ENCODE results near the gene NACA2.
A peak's percentile ranks its signal among the peaks of the same experiment; 100 is the strongest.
"Not testable (repeated sequence)": the region's sequence is repeated elsewhere in the genome, so short reads cannot be mapped to it uniquely, and the experiment has no call there.

The NACA2 gene

DNA sequence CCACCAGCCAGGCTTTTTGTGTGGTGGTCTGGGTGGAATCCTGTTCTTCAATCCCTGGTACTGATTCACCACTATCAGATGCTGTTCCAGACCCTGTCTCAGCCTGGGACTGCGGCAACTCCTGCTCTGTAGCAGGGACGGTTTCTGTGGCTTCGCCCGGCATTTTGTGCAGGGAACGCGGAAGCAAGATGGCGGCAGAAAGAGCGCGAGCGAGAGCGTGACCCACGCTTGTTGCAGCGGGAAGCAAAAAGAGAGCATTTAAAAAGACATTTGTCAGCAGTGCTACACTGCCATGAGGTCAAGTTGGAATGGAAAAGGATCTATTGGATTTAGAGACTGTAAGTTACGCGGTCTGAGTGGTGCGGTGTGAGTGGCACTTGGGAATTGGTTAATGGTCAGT is at the start of gene NACA2:
NACA2 (minus strand) TSS at position 202 of the 400 bp plus-strand sequence; CDS start at position 163, 39 bp downstream.
- DNase-seq = no peak

DNA sequence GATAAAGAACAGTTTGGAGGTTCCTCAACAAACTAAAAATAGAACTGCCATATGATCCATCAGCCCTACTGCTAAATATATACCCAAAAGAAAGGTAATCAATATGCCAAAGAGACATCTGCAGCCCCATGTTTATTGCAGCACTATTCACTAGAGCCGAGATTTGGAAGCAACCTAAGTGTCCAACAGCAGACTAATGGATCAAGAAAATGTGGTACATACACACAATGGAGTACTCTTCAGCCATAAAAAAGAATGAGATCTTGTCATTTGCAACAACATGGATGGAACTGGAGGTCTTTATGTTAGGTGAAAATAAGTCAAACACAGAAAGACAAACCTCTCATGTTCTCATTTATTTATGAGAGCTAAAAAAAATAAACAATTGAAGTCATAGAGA is 48.8 kb upstream of the NACA2 start:
- no peak for DNase-seq

DNA sequence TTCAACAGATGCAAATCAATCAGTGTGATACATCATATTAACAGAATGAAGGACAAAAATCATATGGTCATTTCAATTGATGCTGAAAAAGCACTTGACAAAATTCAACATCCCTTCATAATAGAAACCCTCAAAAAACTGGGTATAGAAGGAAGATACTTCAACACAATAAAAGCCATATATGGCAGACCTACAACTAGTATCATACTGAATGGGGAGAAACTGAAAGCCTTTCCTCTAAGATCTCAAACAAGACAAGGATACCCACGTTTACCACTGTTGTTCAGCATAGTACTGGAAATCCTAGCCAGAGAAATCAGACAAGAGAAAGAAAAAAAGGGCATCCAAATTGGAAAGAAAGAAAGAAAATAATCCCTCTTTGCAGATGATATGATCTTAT is 47.1 kb upstream of the NACA2 start:
- no peak for DNase-seq

DNA sequence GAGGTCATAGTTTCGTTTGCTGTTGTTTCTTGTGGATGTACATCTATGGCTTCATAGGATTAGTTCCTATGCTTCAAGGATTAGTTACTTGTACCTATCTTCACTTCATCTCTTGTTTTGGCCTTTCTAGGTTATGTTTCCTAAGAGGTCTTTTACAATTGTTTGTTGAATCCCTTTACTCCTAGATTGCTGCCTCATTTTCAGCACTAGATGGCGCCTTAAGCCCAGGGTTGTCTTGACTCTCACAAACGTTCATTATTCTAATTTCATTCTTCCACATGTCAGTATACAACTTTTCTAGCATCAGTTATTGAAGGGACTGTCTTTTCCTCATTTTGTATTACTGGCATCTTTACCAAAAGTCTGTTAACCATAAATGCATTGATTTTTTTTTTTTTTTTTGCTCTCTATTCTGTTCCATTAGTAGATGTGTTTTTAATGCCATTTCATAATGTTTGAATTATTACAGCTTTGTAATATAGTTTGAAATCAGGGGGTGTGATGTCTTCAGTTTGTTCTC is 45.0 kb upstream of the NACA2 start:
- peak; percentile 56 to 58 for DNase-seq

DNA sequence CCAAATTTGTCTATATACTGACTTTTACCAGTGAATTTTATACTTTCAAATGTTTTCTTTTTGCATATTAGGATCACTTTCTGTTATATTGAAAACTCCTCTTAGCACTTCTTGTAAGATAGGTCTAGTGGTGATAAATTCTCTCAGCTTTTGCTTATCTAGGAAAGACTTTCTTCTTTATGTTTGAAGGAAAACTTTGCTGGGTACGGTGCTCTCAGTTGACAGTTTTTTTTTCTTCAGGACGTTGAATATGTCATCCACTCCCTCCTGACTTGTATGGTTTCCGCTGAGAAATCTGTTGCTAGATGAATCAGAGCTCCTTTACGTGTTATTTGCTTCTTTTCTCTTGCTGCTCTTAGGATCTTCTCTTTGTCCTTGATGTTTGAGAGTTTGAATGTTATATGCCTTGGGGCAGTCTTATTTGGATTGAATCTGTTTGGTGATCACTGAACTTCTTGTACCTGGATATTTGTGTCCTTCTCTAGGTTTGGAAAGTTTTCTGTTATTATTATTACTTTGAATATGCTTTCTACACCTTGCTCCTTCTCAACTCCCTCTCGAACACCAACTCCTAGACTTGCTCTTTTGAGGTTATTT is 44.0 kb upstream of the NACA2 start:
- no peak for DNase-seq

DNA sequence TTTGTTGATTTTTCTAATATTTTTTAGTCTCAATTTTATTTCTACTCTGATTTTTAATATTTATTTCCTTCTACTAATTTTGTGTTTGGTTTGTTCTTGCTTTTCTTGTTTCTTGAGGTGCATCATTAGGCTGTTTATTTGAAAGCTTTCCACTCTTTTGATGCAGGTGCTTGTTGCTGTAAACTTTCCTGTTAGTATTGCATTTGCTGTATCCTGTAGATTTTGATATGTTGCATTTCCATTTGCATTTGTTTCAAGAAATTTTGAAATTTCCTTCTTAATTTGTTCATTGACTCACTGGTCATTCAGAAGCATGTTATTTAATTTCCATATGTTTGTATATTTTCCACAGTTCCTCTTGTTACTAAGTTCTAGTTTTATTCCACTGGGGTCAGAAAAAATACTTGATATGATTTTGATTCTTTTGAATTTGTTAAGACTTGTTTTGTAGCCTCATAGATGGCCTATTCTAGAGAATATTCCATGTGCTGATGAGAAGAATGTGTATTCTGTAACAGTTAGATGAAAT is 43.1 kb upstream of the NACA2 start:
- no peak for DNase-seq

DNA sequence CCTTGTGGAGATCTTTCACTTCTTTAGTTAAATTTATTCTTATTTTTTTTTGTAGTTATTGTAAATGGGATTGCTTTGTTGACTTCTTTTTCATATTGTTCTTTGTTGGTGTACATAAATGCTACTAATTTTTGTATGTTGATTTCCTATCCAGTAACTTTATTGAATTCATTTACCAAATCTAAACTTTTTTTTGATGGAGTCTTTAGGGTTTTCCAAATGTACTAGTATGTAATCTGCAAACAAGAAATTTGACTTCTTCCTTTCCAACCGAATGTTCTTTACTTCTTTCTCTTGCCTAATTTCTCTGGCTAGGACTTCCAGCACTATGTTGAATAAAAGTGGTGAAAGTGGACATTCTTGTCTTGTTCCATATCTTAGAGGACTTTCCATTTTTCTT is 41.8 kb upstream of the NACA2 start:
- no peak for DNase-seq

DNA sequence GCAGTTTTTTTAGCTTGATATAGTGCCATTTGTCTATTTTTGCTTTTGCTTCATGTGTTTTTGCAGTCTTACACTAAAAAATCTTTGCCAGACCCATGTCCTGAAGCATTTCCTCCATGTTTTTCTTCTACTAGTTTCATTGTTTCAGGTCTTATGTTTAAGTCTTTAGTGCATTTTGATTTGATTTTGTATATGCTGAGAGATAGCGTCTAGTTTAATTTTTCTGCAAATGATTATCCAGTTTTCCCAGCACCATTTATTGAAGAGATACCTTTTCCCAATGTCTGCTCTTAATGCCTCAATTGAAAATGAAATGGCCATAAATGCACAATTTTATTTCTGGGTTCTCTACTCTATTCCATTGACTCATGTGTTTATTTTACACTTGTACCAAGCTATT is 40.8 kb upstream of the NACA2 start:
- no peak for DNase-seq

DNA sequence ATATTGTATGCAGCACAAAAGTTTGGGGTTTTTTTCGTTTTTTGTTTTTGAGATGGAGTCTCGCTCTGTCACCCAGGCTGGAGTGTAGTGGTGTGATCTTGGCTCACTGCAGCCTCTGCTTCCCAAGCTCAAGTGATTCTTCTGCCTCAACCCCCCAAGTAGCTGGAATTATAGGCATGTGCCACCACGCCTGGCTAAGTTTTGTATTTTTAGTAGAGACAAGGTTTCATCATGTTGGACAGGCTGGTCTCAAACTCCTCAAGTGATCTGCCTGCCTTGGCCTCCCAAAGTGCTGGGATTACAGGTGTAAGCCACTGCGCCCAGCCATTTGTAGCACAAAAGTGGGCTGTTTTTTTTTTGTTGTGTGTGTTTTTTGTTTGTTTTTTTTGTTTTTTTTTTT is 37.1 kb upstream of the NACA2 start:
- DNase-seq = not testable (repeated sequence)

DNA sequence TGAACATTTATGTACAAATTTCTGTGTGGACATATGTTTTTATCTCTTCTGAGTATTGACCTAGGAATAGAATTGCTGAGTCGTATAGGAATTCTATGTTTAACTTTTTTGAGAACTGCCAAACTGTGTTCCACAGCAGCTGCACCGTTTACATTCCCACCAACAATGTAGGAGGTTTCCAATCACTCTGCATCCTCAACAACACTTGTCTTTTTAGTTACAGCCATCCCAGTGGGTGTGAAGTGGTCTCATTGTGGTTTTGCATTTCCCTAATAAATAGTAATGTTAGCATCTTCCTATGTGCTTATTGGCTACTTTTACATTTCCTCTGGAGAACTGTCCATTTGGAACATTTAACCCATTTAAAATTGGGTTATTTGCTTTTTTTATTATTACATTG is 36.6 kb upstream of the NACA2 start:
- no peak for DNase-seq

DNA sequence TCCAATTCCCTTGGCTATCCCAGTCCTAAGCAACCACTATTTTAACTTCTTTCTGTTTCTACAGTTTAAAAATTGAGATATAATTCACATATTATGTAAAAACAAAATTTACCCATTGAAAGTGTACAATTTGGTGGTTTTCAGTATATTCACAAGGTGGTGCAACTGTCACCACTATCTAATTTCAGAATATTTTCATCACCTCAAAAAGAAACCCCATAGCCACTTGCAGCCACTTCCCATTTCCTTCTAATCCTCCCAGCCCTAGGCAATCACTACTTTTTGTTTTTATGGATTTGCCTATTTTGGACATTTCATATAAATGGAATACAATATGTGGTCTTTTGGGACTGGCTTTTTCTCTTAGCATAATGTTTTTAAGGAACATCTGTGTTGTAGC is 36.1 kb upstream of the NACA2 start:
- no peak for DNase-seq

DNA sequence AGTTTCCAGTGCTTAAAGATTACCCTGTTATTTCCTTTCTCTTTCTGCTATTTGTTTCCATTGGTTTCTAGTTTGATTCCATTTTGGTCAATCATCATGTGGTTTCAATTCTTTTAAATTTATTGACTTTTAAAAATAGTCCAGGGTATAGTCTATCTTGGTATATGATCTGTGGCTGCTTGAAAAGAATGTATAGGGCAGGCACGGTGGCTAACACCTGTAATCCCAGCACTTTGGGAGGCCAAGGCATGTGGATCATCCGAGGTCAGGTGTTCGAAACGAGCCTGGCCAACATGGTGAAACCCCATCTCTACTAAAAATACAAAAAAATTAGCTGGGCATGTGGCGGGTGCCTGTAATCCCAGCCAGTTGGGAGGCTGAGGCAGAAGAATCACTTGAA is 34.5 kb upstream of the NACA2 start:
- DNase-seq = no peak

DNA sequence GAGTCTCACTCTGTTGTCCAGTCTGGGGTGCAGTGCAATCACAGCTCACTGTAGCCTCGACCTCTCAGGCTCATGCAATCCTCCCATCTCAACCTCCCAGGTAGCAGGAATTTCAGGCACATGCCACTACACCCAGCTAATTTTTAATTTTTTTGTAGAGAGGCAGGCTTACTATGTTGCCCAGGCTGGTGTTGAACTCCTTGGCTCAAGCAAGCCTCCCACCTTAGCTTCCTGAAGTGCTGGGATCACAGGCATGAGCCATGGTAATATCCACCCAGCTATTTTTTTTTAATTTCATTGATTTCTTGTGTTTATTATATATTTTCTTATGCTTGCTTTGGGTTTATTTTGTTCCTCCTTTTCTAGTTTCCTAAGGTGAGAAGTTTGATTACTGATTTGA is 33.9 kb upstream of the NACA2 start:
- no peak for DNase-seq

DNA sequence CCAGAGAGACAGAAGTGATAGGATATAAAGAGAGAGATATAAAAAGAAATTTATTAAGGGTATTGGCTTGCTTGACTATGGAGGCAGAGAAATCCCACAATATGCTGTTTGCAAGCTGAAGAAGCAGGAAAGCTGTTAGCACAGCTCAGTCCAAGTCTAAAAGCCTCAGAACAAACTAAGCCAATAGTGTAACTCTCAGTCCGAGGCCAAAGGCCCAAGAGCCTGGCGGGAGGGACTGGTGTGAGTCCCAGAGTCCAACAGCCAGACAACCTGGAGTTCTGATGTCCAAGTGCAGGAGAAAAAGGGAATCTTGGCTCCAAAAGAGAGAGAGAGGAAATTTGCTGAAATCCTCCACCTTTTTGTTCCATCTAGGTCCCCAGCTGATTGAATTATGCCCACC is 30.3 kb upstream of the NACA2 start:
- DNase-seq = no peak

DNA sequence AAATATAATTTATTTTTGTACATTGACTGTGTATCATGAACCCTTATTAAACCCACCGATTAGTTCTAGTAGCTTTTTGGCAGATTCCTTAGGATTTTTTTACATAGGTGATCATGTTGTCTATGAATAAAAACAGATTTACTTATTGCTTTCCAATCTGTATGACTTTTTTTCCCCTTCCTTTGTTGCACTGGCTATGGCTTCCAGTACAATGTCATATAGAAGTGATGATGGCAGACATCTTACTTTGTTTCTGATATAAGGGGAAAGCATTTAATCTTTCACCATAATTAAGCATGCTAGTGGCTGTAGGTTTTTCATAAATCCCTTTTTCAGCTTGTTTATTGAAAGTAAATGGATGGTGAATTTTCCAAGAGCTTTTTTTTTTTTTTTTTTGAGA is 28.9 kb upstream of the NACA2 start:
- DNase-seq = no peak

DNA sequence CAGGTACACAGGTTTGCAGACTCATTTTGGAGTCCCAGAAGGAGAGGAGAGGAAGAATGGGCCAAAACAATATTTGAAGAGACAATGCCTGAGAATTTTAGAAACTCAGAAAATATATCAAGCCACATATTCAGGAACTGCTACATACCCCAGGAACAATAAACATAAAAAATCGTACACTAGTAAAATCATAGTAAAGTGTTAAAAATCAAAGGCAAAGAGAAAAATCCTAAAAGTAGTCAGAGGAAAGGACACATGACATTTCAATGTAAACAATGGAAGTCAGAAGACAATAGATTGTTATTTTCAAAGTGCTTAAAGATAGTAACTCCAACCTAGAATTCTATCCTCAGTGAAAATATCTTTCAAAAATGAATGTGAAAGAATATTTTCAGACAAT is 28.5 kb upstream of the NACA2 start:
- DNase-seq = no peak

DNA sequence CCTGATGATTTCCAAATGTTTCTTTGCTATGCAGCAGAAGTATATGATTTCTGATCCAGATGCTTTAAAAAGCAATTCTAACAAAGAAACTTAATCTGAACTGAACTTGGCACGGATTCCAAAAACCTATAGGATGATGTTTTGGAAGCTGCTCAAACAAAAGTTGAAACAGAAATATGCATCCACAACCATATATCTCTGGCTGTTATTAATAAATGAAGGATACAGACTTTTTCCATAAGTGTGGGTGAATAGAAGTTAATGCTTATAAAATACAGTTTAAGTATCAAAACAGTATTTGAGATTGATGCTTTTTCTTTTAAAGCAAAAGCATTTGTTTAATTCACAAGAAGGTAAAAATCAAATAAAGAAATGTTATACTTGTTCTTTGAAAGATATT is 27.9 kb upstream of the NACA2 start:
- no peak for DNase-seq

DNA sequence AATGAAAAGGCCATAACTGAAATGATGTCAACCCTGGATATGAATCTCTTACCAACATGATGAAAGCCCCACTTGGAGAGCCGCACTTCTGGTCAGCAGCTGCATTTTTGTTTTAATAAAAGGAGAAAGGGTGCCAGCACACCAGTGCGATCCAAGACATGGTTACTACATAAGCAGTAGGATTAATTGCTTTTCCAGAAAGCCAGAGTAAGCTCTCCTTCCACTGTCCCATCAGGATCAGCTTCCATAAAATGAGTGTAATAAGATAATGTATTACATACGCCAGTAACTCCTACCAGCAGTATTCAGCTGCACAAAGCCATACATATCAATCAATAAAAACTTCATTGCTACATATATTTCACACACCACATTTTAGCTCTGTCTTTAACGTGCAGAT is 26.3 kb upstream of the NACA2 start:
- DNase-seq = no peak

DNA sequence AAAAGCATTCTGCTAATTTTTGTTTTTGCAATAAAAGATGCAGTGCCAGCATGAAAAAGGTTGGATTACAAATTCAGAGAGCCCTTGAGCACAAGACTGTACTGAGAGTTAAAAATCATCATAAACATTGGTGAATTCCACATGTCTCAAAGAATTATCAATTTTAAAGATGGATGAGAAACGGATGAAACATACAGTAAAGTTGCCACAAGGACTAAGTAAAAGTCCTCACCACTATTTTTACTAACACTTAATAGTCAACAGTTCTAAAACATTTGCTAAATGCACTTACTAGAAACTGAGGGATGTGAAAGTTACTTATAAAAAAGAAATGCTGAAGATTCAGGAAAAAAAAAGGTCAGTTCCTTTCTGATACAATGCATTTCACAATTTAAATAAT is 25.8 kb upstream of the NACA2 start:
- DNase-seq = no peak

DNA sequence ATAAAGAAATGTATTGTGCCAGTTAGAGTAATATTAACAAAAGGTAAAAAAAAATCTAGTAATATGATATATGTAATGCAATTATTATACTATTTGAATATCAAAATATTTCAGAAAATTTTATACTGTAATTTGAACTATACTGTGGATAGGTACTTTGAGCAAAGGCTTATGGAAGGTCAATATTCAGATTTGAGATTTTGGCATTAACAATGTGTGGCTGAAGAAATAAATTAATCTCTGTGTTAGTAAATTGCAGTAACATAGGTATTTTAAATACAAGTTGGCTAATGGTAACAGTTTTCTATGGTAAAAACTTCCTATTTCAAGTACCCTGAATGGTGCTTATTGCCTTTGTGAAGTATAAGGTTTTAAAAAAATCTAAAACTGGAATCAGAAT is 23.2 kb upstream of the NACA2 start:
- no peak for DNase-seq

DNA sequence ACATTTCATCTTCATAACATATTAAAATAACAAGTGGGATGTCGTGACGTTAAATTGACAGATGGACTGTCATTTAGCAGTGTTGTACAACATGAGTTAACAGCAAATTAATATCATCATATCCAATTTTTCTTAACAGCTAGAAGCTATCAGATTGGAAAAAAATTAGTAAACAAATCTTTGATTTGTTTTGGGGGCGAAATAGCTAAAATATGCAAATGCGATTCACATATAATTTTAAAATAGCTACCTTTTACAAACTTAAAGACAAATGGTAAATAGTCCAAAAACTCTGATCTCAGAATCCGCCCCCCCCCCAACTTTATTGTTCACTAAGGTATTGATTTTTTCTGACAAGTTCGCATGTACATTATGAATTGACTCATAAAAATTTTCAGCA is 20.3 kb upstream of the NACA2 start:
- DNase-seq = no peak

DNA sequence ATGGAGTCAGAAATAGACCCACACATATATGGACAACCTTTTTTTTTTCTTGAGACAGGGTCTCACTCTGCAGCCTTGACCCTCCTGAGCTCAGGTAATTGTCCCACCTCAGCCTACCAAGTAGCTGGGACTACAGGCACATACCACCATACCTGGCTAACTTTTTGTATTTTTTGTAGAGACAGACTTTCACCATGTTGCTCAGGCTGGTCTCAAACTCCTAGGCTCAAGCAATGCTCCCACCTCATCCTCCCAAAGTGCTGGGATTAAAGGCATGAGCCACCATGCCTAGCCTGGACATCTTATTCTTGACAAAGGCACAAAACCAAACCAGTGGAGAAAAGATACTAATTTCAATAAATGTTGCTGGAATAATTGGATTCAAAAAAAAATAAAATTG is 14.7 kb upstream of the NACA2 start:
- no peak for DNase-seq

DNA sequence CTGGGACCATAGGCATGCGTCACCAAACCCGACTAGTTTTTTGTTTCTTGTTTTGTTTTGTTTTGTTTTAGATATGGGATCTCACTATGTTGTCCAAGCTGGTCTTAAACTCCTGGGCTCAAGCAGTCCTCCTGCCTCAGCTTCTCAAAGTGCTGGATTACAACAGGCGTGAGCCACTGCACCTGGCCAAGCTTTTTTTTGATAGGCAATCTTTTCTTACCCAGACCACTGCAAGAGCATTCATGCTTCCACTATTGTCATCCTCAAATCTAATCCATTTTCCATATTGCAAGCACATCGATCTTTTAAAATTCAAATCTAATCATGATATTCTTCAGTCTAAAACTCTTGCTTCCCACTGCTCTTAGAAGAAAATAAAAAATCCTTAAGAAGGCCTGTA is 10.3 kb upstream of the NACA2 start:
- no peak for DNase-seq

DNA sequence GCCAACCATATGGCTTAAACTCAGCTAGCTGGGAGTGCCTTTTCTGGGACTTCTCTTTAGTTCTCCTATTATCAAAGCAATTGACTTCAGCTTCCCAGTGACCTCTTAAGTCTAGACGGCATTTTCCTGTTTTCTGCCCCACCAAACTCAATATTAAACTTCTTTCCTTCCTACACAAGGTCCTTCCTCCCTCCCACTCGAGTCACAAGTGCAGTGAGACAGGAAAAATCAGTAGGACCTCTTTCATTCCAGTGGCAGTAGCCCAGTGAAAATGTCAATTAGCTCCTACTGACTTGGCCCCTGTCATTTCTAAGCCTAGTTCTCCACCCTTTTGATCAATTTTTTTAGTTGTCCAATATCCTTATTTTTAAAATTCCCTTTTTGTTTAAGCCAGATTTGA is 9.6 kb upstream of the NACA2 start:
- no peak for DNase-seq

DNA sequence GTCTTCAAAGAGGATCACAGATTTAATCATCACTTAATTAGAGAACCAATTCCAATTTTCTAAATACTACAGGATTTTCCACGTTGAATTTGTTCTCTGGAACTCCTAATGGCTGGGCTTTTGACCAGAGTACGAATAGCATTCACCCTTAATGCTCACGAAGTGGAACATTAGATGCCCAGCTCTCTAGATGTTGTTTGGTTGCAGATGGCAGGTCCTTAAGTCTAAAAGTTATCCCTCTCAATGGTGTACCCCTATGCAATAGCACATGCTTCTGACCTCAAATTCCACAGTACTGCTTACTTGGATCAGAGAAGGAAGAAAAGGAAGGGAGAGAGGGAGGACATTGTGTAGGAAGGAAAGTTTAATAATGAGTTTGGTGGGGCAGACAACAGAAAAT is 8.6 kb upstream of the NACA2 start:
- no peak for DNase-seq

Measured in activated CD4-positive, alpha-beta T cell treated with anti-CD3 and anti-CD28 coated beads, Interleukin-2, amount 50 U/mL, for 48 hours (primary cell).